ENCODE data around the gene SLC44A5. TPM values are rescaled to one million over a fixed set of nuclear protein-coding genes. Genes with fewer than 3 reads are reported as not detected.

Gene SLC44A5
- total RNA-seq, 4 donors from 2014 or later: 0.11 to 2.0 (median 0.87) TPM

- TF ChIP-seq CTCF (IDR thresholded peaks at IDR 0.05) (no peak), POLR2A (IDR thresholded peaks at IDR 0.05) (no peak)
- 74 to 76% methylated on average over 7 of the region's 7 CpGs for WGBS, 2 donors
- intact Hi-C loops (cut with DNase I): no loop called here
- Histone ChIP-seq H3K27ac (no peak overlapping the region), H3K27me3 (no peaks in the 10 kb centered on the region), H3K36me3 (no peaks in the 10 kb centered on the region), H3K4me1 (no peaks in the 10 kb centered on the region), H3K4me3 (replicated peaks in 1 of 3) (no peak overlapping the region), H3K9me3 (no peaks in the 10 kb centered on the region)
- DNase-seq: no peak
Measured at GRCh38 chr1:75469586-75470173, 141.2 kb downstream of the SLC44A5 start.

GRCh38 chr1:75461808-75462325 is 149.0 kb downstream of the SLC44A5 start:
- TF ChIP-seq POLR2A (IDR thresholded peaks at IDR 0.05): no peak
- no peak for TF ChIP-seq CTCF (IDR thresholded peaks at IDR 0.05)
- DNase-seq: no peak
- Histone ChIP-seq H3K27me3 (no peaks in the 10 kb centered on the region), H3K4me3 (replicated peaks in 1 of 3) (no peak overlapping the region), H3K4me1 (no peaks in the 10 kb centered on the region), H3K9me3 (no peaks in the 10 kb centered on the region), H3K36me3 (no peaks in the 10 kb centered on the region), H3K27ac (no peak overlapping the region)
- 84 to 89% methylated on average over 3 of the region's 3 CpGs for WGBS, 2 donors
- intact Hi-C loops (cut with DNase I): no loop called here

- TF ChIP-seq POLR2A (IDR thresholded peaks at IDR 0.05): no peak
- TF ChIP-seq CTCF (IDR thresholded peaks at IDR 0.05): no peak
- Histone ChIP-seq H3K4me1 (no peaks in the 10 kb centered on the region), H3K36me3 (no peaks in the 10 kb centered on the region), H3K9me3 (no peaks in the 10 kb centered on the region), H3K27ac (no peak overlapping the region), H3K4me3 (replicated peaks in 1 of 3) (no peak overlapping the region), H3K27me3 (no peaks in the 10 kb centered on the region)
- no peak for DNase-seq
- 92 to 96% methylated on average over 5 of the region's 5 CpGs for WGBS, 2 donors
- intact Hi-C loops (cut with DNase I): no loop called here
Measured at GRCh38 chr1:75449998-75450397, 160.9 kb downstream of the SLC44A5 start.

DNA sequence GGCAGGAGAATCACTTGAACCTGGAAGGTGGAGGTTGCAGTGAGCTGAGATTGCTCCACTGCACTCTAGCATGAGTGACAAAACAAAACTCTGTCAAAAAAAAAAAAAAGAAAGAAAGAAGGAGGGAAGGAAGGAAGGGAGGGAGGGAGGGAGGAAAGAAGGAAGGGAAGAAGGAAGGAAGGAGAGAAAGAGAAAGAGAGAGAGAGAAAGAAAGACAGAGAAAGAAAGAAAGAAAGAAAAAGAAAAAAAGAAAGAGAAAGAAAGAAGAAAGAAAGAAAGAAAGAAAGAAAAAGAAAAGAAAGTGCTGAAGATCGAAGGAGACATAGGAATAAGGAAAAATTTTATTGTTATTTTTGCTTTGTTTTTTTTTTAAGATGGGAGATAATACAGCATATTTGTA is 166.7 kb downstream of the SLC44A5 start:
- TF ChIP-seq CTCF (IDR thresholded peaks at IDR 0.05) (no peak), POLR2A (IDR thresholded peaks at IDR 0.05) (no peak)
- H3K4me1 ChIP-seq: no peaks in the 10 kb centered on the region
- no peak overlapping the region for H3K27ac ChIP-seq
- intact Hi-C loops (cut with DNase I): no loop called here
- no peaks in the 10 kb centered on the region for H3K36me3 ChIP-seq
- no peak overlapping the region for H3K4me3 ChIP-seq (replicated peaks in 1 of 3)
- H3K9me3 ChIP-seq: no peaks in the 10 kb centered on the region
- 85 to 89% methylated on average over 1 of the region's 1 CpG for WGBS, 2 donors
- no peaks in the 10 kb centered on the region for H3K27me3 ChIP-seq
- no peak for DNase-seq

DNA sequence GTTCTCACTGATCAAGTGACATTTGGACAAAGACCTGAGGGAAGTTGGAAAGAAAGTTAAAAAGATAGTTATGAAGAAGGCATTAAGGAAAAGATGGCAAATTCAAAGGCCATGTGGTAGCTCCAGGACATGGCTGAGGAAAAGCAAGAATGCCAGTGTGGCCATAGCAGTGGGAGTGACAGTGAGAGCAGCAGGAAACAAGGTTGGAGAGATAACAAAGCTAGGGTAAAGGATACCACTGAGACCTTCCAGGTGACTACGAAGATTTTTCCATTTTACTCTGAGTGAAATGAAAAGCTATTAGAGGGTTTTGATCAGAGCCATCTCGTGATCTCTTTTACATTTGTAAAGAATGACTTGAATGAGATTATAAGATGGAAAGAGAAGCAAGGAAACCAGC is 170.6 kb downstream of the SLC44A5 start:
- H3K27ac ChIP-seq: no peak overlapping the region
- no peaks in the 10 kb centered on the region for H3K9me3 ChIP-seq
- H3K4me1 ChIP-seq: no peaks in the 10 kb centered on the region
- DNase-seq: no peak
- no peak overlapping the region for H3K4me3 ChIP-seq (replicated peaks in 1 of 3)
- intact Hi-C loops (cut with DNase I): no loop called here
- H3K27me3 ChIP-seq: no peaks in the 10 kb centered on the region
- H3K36me3 ChIP-seq: no peaks in the 10 kb centered on the region
- WGBS, 2 donors: 73 to 79% methylated on average over 2 of the region's 2 CpGs
- TF ChIP-seq CTCF (IDR thresholded peaks at IDR 0.05) (no peak), POLR2A (IDR thresholded peaks at IDR 0.05) (no peak)

All from thyroid gland (tissue), 4 donors.